Measurements from ENCODE around the gene SHISA3. TPM values are rescaled to one million over a fixed set of nuclear protein-coding genes. Genes with fewer than 3 reads are reported as not detected.
"Not testable (repeated sequence)": the region's sequence is repeated elsewhere in the genome, so short reads cannot be mapped to it uniquely, and the experiment has no call there.

Gene SHISA3
- total and polyA plus RNA-seq, 3 donors from 2014 or later, result 0.81 to 1.6 TPM; not detected in 1

DNA sequence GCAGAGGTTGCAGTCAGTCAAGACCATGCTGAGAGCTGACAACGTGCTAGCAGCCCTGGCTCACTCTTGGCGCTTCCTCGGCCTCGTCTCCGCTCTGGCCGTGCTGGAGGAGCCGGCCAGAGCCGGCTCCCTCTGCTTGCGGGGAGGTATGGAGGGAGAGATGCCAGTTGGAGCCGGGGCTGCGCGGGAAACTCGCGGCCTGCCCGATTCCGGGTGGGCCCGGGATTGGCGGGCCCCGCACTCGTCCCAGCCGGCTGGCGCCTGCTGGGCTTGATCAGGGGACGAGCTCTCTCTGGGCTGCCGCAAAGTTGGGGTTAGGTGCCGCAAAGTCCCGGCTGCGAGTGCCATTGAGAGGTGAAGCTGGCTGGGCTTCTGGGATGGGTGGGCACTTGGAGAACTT lies 27.8 kb upstream of the SHISA3 start:
- H3K9me3 ChIP-seq, result no peaks in the 10 kb centered on the region
- DNase-seq, result no peak
- H3K36me3 ChIP-seq (ENCODE audit: low read depth, missing control alignments), result no peaks in the 10 kb centered on the region
- WGBS, 2 donors, result 82 to 87% methylated on average over 21 to 27 of the region's 27 CpGs
- H3K4me3 ChIP-seq, result peak overlapping the region; percentile 4 to 41
- intact Hi-C loops (cut with DNase I; ENCODE audit: low total_unique reads), result loop anchor here (10.0 kb wide), 1 partner anchor 155 kb away; no protein-coding TSS in a partner anchor
- H3K27ac ChIP-seq, result no peak overlapping the region
- TF ChIP-seq, protein P1, sequence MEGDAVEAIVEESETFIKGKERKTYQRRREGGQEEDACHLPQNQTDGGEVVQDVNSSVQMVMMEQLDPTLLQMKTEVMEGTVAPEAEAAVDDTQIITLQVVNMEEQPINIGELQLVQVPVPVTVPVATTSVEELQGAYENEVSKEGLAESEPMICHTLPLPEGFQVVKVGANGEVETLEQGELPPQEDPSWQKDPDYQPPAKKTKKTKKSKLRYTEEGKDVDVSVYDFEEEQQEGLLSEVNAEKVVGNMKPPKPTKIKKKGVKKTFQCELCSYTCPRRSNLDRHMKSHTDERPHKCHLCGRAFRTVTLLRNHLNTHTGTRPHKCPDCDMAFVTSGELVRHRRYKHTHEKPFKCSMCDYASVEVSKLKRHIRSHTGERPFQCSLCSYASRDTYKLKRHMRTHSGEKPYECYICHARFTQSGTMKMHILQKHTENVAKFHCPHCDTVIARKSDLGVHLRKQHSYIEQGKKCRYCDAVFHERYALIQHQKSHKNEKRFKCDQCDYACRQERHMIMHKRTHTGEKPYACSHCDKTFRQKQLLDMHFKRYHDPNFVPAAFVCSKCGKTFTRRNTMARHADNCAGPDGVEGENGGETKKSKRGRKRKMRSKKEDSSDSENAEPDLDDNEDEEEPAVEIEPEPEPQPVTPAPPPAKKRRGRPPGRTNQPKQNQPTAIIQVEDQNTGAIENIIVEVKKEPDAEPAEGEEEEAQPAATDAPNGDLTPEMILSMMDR (IDR thresholded peaks at IDR 0.05), result no peak
- TF ChIP-seq POLR2A (IDR thresholded peaks at IDR 0.05), result no peak
- H3K4me1 ChIP-seq, result no peaks in the 10 kb centered on the region
- H3K27me3 ChIP-seq, result no peaks in the 10 kb centered on the region

DNA sequence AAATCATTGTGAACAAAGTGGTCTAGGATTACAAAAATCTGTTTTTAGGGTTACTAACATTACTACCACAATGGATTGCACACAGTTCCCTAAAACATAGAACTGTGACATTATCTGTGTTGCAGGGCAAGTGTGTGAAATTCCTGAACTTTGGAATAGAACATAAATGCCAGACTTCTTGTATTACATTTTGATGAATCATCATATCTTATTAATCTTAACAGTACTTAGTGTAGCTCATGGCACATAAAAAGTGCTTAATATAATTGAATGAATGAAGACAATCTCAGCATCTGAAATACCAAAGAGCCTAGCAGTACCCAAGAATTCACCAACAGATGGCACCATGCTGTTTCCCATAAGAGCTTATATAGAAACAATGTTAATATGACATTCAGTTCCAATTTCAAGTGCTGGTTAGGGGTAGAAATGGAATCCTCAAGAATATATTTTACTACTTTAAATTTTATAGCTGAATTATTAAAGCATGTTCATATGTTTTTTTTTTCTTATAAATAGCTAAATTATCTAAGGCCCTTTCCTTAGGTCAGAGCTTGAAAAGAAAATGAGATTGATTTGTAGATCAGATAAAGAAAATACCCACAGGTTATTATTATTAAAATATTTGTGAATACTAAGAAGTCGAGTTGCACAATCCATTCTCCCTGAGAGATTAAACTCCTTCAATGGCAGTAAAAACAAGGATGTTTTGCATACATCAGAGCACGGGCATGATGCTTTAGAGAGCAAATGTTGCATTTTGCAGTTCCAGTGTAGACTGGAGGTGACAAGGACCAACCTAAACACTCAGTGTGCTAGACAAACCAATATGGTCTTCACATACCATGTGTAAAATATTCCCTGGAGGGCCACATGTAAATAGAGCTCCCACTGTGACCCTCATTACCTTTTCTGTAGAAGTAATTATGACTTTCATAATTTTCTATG lies 25.7 kb upstream of the SHISA3 start:
- H3K36me3 ChIP-seq (ENCODE audit: low read depth, missing control alignments), result no peaks in the 10 kb centered on the region
- 57 to 64% methylated on average over 2 of the region's 2 CpGs for WGBS, 2 donors
- no peak overlapping the region for H3K4me3 ChIP-seq
- H3K27ac ChIP-seq, result no peak overlapping the region
- DNase-seq, result peak; percentile 37
- TF ChIP-seq, protein P1 (IDR thresholded peaks at IDR 0.05), result peak in 2 of 3 experiments; percentile 30
- TF ChIP-seq POLR2A (IDR thresholded peaks at IDR 0.05), result no peak
- no peaks in the 10 kb centered on the region for H3K9me3 ChIP-seq
- H3K27me3 ChIP-seq, result no peaks in the 10 kb centered on the region
- H3K4me1 ChIP-seq, result no peaks in the 10 kb centered on the region
- intact Hi-C loops (cut with DNase I; ENCODE audit: low total_unique reads), result no loop called here

DNA sequence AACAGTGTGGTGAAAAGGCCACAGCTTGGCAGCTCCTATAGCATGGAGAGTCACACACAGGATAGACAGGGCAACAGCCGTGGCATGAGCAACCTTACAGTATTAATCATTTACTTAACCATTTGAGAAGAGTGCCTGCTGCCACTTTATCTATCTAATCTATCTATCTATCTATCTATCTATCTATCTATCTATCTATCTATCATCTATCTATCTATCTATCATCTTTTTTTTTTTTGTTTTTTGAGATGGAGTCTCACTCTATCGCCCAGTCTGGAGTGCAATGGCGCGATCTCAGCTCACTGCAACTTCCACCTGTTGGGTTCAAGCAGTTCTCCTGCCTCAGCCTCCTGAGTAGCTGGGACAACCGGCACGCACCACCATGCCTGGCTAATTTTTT lies 25.0 kb upstream of the SHISA3 start:
- H3K36me3 ChIP-seq (ENCODE audit: low read depth, missing control alignments); H3K27me3 ChIP-seq; H3K4me3 ChIP-seq; H3K9me3 ChIP-seq; DNase-seq; H3K27ac ChIP-seq; intact Hi-C loops (cut with DNase I; ENCODE audit: low total_unique reads); H3K4me1 ChIP-seq: not testable (repeated sequence)
- WGBS, 2 donors, result 92 to 96% methylated on average over 6 of the region's 6 CpGs

DNA sequence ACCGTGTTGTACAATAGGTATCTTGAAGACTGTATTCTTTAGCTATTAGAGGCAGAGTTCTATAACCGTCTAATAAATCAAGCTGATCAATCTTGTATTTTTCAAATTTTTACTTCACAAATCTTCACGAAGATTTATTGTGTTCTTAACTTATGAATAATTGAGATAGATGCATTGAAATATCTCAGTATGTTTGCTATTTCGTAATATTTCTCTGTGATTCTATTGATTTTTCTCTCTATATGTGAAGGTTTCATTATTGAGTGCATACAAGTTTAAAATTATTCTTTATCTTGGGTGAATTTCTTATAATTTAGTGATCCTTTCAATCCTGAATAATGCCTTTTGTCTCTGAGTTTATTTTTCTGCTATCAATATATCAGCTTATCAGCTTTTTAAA lies 19.8 kb upstream of the SHISA3 start:
- H3K36me3 ChIP-seq (ENCODE audit: low read depth, missing control alignments), result no peaks in the 10 kb centered on the region
- no peak for TF ChIP-seq POLR2A (IDR thresholded peaks at IDR 0.05)
- TF ChIP-seq, protein P1 (IDR thresholded peaks at IDR 0.05), result no peak
- no peaks in the 10 kb centered on the region for H3K27me3 ChIP-seq
- H3K4me1 ChIP-seq, result no peaks in the 10 kb centered on the region
- H3K4me3 ChIP-seq, result no peak overlapping the region
- intact Hi-C loops (cut with DNase I; ENCODE audit: low total_unique reads), result no loop called here
- no peak for DNase-seq
- 88 to 92% methylated on average over 4 of the region's 4 CpGs for WGBS, 2 donors
- no peak overlapping the region for H3K27ac ChIP-seq
- H3K9me3 ChIP-seq, result no peaks in the 10 kb centered on the region

DNA sequence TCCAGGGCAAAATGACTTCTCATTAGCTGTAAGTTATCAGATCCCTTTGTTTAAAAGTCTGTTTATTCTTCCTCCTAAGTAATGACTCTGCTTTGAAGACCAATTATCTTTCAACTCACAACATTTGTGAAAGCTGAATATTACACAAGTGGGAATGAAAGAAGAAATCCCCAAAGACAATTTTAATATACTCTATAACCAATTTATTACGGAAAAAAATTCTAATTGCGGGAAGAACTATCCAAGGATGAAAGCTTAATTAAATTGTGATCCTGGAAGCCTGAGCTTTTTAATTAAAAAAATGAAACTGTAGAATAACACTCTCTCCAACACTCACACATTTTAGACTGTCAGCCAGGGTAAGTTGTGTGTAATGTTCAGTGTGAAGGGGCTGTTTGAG lies 15.6 kb upstream of the SHISA3 start:
- no peak overlapping the region for H3K27ac ChIP-seq
- DNase-seq, result no peak
- H3K9me3 ChIP-seq, result no peaks in the 10 kb centered on the region
- intact Hi-C loops (cut with DNase I; ENCODE audit: low total_unique reads), result loop anchor here (10.0 kb wide), 1 partner anchor 123 kb away; no protein-coding TSS in a partner anchor
- no peak overlapping the region for H3K4me3 ChIP-seq
- H3K27me3 ChIP-seq, result no peaks in the 10 kb centered on the region
- WGBS, 2 donors, result 91 to 99% methylated on average over 2 of the region's 2 CpGs
- TF ChIP-seq POLR2A (IDR thresholded peaks at IDR 0.05), result no peak
- TF ChIP-seq, protein P1 (IDR thresholded peaks at IDR 0.05), result no peak
- no peaks in the 10 kb centered on the region for H3K4me1 ChIP-seq
- no peaks in the 10 kb centered on the region for H3K36me3 ChIP-seq (ENCODE audit: low read depth, missing control alignments)
